ENCODE measurements around the gene TRAK1.

Gene TRAK1

DNA sequence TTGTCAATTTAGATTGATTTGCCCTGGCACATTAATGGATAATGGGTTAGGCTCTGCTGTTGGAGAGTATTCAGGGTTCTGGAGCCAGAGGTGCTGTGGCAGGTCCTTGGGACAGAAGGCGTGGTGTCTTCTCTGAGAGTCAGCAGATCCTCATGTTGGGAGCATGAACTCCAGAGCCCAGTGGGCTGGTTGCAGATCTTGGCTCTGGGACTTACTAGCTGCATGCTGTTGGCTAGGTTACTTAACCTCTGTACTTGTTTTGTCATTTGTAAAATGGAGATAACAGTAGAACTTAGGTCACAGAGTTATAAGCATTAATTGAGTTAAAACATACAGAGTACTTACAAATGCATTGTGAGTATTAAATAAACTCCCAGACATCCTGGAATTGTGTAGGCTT is 97.2 kb downstream of the TRAK1 start:
- DNase-seq (ENCODE audit: low spot score): no peak
- TF ChIP-seq, protein P1, sequence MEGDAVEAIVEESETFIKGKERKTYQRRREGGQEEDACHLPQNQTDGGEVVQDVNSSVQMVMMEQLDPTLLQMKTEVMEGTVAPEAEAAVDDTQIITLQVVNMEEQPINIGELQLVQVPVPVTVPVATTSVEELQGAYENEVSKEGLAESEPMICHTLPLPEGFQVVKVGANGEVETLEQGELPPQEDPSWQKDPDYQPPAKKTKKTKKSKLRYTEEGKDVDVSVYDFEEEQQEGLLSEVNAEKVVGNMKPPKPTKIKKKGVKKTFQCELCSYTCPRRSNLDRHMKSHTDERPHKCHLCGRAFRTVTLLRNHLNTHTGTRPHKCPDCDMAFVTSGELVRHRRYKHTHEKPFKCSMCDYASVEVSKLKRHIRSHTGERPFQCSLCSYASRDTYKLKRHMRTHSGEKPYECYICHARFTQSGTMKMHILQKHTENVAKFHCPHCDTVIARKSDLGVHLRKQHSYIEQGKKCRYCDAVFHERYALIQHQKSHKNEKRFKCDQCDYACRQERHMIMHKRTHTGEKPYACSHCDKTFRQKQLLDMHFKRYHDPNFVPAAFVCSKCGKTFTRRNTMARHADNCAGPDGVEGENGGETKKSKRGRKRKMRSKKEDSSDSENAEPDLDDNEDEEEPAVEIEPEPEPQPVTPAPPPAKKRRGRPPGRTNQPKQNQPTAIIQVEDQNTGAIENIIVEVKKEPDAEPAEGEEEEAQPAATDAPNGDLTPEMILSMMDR (IDR thresholded peaks at IDR 0.05; ENCODE audit: extremely low read depth, insufficient read depth, missing control alignments): no peak
- in situ Hi-C loops (cut with MboI; ENCODE audit: low pct_unique_long_range_greater_than_20kb, low sequenced_read_pairs, unreplicated experiment): no loop called here

DNA sequence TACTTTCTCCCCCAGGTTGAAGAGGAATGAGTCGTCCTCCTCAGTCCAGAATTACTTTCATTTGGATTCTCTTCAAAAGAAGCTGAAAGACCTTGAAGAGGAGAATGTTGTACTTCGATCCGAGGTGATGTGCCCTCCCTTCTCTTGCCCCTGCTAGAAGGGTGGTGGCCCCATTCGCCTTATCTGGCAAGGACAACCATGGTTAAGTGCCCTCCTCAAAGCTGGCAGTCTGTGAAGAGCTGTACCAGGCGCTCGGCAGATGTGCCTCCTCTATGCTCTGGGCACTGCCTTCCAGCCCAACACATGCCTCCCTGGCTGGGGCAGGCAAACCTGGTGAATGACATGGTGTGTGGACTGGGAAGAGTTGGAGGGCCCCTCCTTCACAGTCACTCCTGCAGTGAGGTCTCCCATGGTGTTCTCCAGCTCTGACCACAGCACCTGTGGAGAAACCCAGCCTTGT is 97.9 kb downstream of the TRAK1 start:
- no peak for DNase-seq (ENCODE audit: low spot score)
- in situ Hi-C loops (cut with MboI; ENCODE audit: low pct_unique_long_range_greater_than_20kb, low sequenced_read_pairs, unreplicated experiment): no loop called here
- TF ChIP-seq, protein P1 (IDR thresholded peaks at IDR 0.05; ENCODE audit: extremely low read depth, insufficient read depth, missing control alignments): no peak

DNA sequence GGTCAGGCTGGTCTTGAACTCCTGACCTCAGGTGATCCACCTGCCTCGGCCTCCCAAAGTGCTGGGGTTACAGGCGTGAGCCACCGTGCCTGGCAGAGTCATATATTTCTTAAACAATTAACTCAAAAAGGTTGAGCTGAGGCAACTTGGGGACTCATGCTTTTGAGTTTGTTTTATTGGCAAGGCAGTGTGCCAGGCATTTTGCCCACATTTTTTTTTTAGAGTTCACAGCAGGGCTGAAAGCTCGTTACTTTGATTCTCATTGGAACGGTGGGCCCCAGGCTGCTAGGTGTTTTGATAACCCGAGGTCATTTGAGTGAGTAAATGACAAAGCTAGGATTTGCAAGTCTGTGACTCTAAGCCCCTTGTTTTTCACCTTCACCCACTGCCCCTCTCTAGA is 98.6 kb downstream of the TRAK1 start:
- in situ Hi-C loops (cut with MboI; ENCODE audit: low pct_unique_long_range_greater_than_20kb, low sequenced_read_pairs, unreplicated experiment): no loop called here

DNA sequence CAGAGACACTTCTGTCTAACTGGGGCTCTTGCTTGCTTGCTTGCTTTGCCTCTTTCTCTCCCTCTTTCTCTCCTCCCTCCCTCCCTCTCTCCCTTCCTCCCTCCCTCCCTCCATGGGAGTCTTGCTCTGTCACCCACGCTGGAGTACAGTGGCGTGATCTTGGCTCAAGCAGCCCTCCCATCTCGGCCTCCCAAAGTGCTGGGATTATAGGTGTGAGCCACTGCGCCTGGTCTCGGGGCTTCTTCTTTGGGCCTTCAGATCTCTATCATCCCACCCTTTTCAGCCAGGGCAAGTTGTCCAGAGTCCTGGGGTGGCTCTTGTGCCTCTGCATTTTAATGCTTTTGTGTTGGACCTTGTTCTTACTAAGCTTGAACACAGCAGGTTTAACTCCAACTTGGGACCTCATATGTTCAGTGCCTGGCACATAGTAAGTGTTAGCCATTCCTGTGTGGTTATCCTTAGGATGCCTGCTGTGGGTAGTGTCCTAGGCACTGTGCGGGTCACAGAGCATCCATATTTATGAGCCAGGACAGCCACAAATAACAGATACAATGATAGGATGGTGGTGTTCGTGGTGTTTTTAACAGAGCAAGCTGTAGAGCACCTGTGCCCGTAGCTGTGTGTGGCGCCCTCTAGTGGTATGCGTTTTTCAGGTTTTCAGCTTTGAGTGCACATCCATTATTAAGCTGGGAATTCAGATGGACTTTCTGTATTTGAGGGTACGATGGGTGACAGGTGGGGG is 99.7 kb downstream of the TRAK1 start:
- peak; percentile 52 for DNase-seq (ENCODE audit: low spot score)
- in situ Hi-C loops (cut with MboI; ENCODE audit: low pct_unique_long_range_greater_than_20kb, low sequenced_read_pairs, unreplicated experiment): no loop called here

More for the DNA sequence above, 98.6 kb downstream of the TRAK1 start:
- TF ChIP-seq, protein P1 (IDR thresholded peaks at IDR 0.05; ENCODE audit: extremely low read depth, insufficient read depth, missing control alignments): no peak
- no peak for DNase-seq (ENCODE audit: low spot score)

DNA sequence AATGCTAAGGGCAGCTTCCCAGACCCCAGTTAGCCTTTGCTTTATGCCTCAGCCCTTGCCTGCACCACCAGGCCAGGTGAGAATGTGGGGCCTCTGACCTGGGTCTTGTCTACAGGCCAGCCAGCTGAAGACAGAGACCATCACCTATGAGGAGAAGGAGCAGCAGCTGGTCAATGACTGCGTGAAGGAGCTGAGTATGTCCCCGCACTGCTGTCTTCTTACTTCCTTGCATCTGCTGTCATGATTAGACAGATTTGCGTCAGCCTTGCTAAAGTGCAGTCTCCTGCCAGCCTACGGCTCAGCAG is 100.2 kb downstream of the TRAK1 start:
- in situ Hi-C loops (cut with MboI; ENCODE audit: low pct_unique_long_range_greater_than_20kb, low sequenced_read_pairs, unreplicated experiment): no loop called here
- DNase-seq (ENCODE audit: low spot score): no peak
- TF ChIP-seq, protein P1 (IDR thresholded peaks at IDR 0.05; ENCODE audit: extremely low read depth, insufficient read depth, missing control alignments): no peak

More for the DNA sequence above, 99.7 kb downstream of the TRAK1 start:
- TF ChIP-seq, protein P1 (IDR thresholded peaks at IDR 0.05; ENCODE audit: extremely low read depth, insufficient read depth, missing control alignments): peak; percentile 83

DNA sequence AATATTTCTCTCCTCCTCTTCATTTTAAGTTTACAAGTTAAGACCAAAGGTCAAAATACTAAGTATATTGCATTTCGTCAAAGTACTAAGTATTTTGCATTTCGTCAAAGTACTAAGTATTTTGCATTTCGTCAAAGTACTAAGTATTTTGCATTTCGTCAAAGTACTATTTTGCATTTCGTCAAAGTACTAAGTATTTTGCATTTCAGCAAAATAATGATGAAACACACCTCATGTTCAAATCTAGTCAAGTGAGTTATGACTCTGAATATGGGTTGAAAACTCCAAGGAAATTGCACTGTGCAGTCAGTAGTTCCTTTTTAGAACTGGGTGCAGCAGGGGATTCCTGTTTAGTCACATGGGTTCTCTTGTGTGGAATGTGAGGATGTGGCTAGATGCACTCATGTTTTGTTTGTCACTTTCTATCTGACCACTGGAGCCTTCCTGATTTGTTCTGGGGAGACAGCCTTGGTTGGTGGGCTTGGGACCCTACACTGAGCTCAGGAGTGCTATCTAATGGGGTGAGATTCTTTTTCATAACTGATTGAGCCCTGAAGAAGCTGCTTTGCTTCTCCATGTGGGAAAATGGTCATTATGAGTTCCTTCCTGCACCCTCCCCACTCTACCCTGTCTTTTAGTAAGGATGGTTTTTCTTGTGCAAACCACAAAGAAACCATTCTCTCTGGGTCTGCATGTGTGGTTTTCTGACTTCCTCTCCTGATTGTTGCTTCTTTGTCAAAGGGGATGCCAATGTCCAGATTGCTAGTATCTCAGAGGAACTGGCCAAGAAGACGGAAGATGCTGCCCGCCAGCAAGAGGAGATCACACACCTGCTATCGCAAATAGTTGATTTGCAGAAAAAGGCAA is 101.4 kb downstream of the TRAK1 start:
- DNase-seq (ENCODE audit: low spot score): no peak
- TF ChIP-seq, protein P1 (IDR thresholded peaks at IDR 0.05; ENCODE audit: extremely low read depth, insufficient read depth, missing control alignments): no peak
- in situ Hi-C loops (cut with MboI; ENCODE audit: low pct_unique_long_range_greater_than_20kb, low sequenced_read_pairs, unreplicated experiment): no loop called here
